B cell (primary cell): ENCODE data around the gene ATG4C. TPM values are rescaled to one million over a fixed set of nuclear protein-coding genes. Genes with fewer than 3 reads are reported as not detected.

ENCODE experiments used
- ATAC-seq: fragments of 200-7000 bp; cut with Tn5 transposase; one replicate; pipeline ENCODE4 v1.10.0; 2021; ENCODE audit warnings: low read depth, mild to moderate bottlenecking, moderate number of reproducible peaks, moderate library complexity
- CTCF ChIA-PET: fragments of 350-600 bp; sonication (Branson Sonifier 250); formaldehyde crosslinking; loops from one replicate; lab custom pipeline; 2021; ENCODE audit warnings: antibody characterized with exemption, inconsistent platforms; lab: Charles Lee
- POLR2A ChIA-PET: fragments of 350-600 bp; sonication (Branson Sonifier 250); formaldehyde crosslinking; loops from one replicate; lab custom pipeline; 2021; ENCODE audit warnings: antibody characterized with exemption; lab: Charles Lee
- DNase-seq: peaks from one replicate; pipeline ENCODE4 v3.0.0; 2013
- H2AFZ ChIP-seq: 2 replicates; pipeline ENCODE4 v1.6.1; 2012; ENCODE audit warnings: mild to moderate bottlenecking, low read depth, low read length; ENCODE audit not compliant: insufficient read depth, poor library complexity, severe bottlenecking
- H3K27ac ChIP-seq, 2 donors: 1 replicate in 1 of 2; 2 replicates in 1 of 2; pipeline ENCODE4 v1.5.1; 2012 to 2013; ENCODE audit warnings: low read length in 2 of 2, mild to moderate bottlenecking in 2 of 2, moderate library complexity in 1 of 2
- H3K27me3 ChIP-seq, 4 experiments: fragments of 200-600 bp in 1 of 4; sonication (generic) in 1 of 4; replicated peaks in 1 of 4; 1 replicate in 2 of 4; 2 replicates in 2 of 4; pipeline versions ENCODE4 v1.6.1 to v1.7.0; 2013 to 2016; ENCODE audit warnings: low read length in 3 of 4, mild to moderate bottlenecking in 2 of 4, mixed read lengths in 1 of 4, moderate library complexity in 1 of 4; ENCODE audit not compliant: insufficient read depth in 4 of 4, control insufficient read depth in 3 of 4; ENCODE audit errors: control extremely low read depth in 1 of 4
- H3K36me3 ChIP-seq, 2 experiments: replicated peaks in 1 of 2; 1 replicate in 1 of 2; 2 replicates in 1 of 2; pipeline versions ENCODE4 v1.6.1 to v1.7.1; 2013; ENCODE audit warnings: low read length in 1 of 2; ENCODE audit not compliant: insufficient read depth in 2 of 2, control insufficient read depth in 1 of 2; ENCODE audit errors: control extremely low read depth in 1 of 2, extremely low read depth in 1 of 2
- H3K4me1 ChIP-seq, 2 donors: fragments of 200-600 bp in 1 of 2; sonication (generic) in 1 of 2; 1 replicate in 1 of 2; 2 replicates in 1 of 2; pipeline versions ENCODE4 v1.5.1 to v1.6.1; 2013 to 2017; ENCODE audit warnings: low read length in 2 of 2; ENCODE audit not compliant: control insufficient read depth in 2 of 2, insufficient read depth in 2 of 2
- H3K4me2 ChIP-seq: replicated peaks from 2 replicates; pipeline ENCODE3; 2012; ENCODE audit warnings: mild to moderate bottlenecking, low read depth, low read length; ENCODE audit not compliant: poor library complexity, severe bottlenecking
- H3K4me3 ChIP-seq, 5 experiments: fragments of 200-600 bp in 1 of 5; sonication (generic) in 1 of 5; 1 replicate in 3 of 5; 2 replicates in 2 of 5; pipeline versions ENCODE4 v1.5.1 to v1.7.0; 2011 to 2016; ENCODE audit warnings: low read length in 4 of 5, mild to moderate bottlenecking in 4 of 5, low read depth in 2 of 5, control low read depth in 1 of 5, moderate library complexity in 1 of 5; ENCODE audit not compliant: insufficient read depth in 1 of 5; ENCODE audit errors: control extremely low read depth in 1 of 5, extremely low read depth in 1 of 5
- H3K79me2 ChIP-seq: fragments of 200-600 bp; sonication (generic); one replicate; pipeline ENCODE4 v1.6.0; 2016; ENCODE audit warnings: low read length; ENCODE audit not compliant: control insufficient read depth, insufficient read depth
- H3K9ac ChIP-seq: fragments of 200-600 bp; sonication (generic); 2 replicates; pipeline ENCODE4 v1.6.1; 2017; ENCODE audit warnings: mild to moderate bottlenecking, low read length, moderate library complexity
- H3K9me3 ChIP-seq, 3 donors: one replicate each; pipeline versions ENCODE4 v1.6.1 to v1.7.1; 2013; ENCODE audit warnings: low read length in 2 of 3; ENCODE audit not compliant: control insufficient read depth in 2 of 3, insufficient read depth in 1 of 3; ENCODE audit errors: control extremely low read depth in 1 of 3
- H4K20me1 ChIP-seq: 2 replicates; pipeline ENCODE4 v1.6.0; 2012; ENCODE audit warnings: mild to moderate bottlenecking, low read length; ENCODE audit not compliant: insufficient read depth, control insufficient read depth, poor library complexity, severe bottlenecking
- H3K27ac Mint-ChIP-seq: one replicate; pipeline ENCODE4 v1.8.0; 2021; ENCODE audit warnings: mixed read lengths
- H3K27me3 Mint-ChIP-seq: one replicate; pipeline ENCODE4 v1.8.0; 2021; ENCODE audit warnings: mixed read lengths
- H3K4me1 Mint-ChIP-seq: one replicate; pipeline ENCODE4 v1.8.0; 2021; ENCODE audit warnings: mixed read lengths
- H3K4me3 Mint-ChIP-seq: one replicate; pipeline ENCODE4 v1.8.0; 2021; ENCODE audit warnings: mixed read lengths
- H3K9me3 Mint-ChIP-seq: one replicate; pipeline ENCODE4 v1.8.0; 2022; ENCODE audit warnings: mixed read lengths; ENCODE audit not compliant: insufficient read depth
- EZH2 ChIP-seq: IDR thresholded peaks from 2 replicates; pipeline ENCODE4 v1.6.1; 2012; ENCODE audit warnings: borderline replicate concordance, low read depth, mild to moderate bottlenecking, moderate library complexity, low read length; ENCODE audit not compliant: insufficient read depth, poor library complexity, severe bottlenecking
- WGBS: methylation state at CpG from one replicate; pipeline ENCODE4 v1.1.5; 2013; ENCODE audit warnings: missing lambda C conversion rate; ENCODE audit not compliant: insufficient coverage; 5-methylcytosine and 5-hydroxymethylcytosine counted together
- intact Hi-C: fragments of 100-400 bp; cut with micrococcal nuclease; formaldehyde crosslinking; loops from one replicate; pipeline ENCODE4 v1.10.0; 2022
- polyA plus RNA-seq: library from polyadenylated mRNA; depleted of rRNA; stranded (reverse); fragments of >200 nt; gene quantifications from 2 replicates; pipeline ENCODE4 v1.2.3, GENCODE V29; 2012
- total RNA-seq, 2 donors: library from RNA; stranded (reverse); fragments of 120-200 nt in 1 of 2; gene quantifications; 1 replicate in 1 of 2; 2 replicates in 1 of 2; pipeline versions ENCODE4 v1.2.3 to v1.2.4, GENCODE V29; 2013 to 2022
- TF ChIP-seq, protein P1 (sequence below): fragments of 200-600 bp; IDR thresholded peaks from one replicate; pipeline ENCODE4 v1.8.0; 2022; ENCODE audit warnings: antibody characterized with exemption, mild to moderate bottlenecking

The ATG4C gene
- total and polyA plus RNA-seq, 2 donors (not counting 1 experiment from before 2014, with no cell fraction given) = 7.1 to 30.8 TPM

DNA sequence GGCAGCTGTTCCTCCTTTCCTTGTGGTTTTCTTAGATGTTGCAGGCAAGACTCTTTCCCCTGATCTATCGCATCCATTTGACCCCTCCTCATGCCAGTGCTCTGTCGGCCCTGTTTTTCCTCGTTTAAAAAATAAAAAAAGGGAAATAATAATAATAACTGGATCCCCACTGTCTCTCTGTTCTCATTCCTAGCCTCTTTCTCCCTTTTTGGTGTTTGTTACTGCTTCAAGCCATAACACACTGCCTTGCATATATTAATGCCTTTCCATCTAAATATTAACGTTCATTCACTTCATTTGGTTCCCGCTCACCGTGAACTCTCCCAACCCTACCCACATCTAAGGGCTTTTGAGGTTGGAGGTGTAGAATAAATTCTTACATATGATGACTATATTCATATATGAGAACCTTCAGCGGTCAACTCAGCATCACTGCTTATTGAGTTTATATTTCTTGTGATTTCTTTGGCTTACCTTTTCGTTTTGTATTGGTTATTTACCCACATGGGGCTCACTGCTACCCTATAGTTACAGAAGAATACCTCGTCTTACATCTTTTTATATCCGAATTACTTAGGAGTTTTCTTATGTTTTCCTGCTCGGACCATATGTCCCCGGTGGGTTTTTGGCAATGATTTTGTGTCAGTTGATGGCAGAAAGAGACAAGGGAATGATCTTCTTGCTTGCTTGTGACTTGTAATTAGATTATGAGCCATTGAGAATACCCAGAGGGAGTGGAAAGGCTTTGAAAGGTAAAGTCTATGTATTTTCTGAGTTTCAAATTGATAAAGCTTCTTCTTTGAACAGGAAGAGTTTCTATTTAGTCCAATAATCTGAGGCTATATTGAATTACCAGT lies 805 bp downstream of the ATG4C start:
- 38% methylated on average over 2 of the region's 12 CpGs for WGBS
- no peak for TF ChIP-seq EZH2
- TF ChIP-seq, protein P1, sequence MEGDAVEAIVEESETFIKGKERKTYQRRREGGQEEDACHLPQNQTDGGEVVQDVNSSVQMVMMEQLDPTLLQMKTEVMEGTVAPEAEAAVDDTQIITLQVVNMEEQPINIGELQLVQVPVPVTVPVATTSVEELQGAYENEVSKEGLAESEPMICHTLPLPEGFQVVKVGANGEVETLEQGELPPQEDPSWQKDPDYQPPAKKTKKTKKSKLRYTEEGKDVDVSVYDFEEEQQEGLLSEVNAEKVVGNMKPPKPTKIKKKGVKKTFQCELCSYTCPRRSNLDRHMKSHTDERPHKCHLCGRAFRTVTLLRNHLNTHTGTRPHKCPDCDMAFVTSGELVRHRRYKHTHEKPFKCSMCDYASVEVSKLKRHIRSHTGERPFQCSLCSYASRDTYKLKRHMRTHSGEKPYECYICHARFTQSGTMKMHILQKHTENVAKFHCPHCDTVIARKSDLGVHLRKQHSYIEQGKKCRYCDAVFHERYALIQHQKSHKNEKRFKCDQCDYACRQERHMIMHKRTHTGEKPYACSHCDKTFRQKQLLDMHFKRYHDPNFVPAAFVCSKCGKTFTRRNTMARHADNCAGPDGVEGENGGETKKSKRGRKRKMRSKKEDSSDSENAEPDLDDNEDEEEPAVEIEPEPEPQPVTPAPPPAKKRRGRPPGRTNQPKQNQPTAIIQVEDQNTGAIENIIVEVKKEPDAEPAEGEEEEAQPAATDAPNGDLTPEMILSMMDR = no peak
- CTCF ChIA-PET = interaction anchor here (0.9 to 1.9 kb wide), 4 partner anchors 11 to 57 kb away, joined by 4 to 8 read pairs (median 5); no protein-coding TSS in a partner anchor

GRCh38 chr1:62790716-62791115 lies 6.8 kb downstream of the ATG4C start:
- Histone ChIP-seq H3K4me2 (no peak overlapping the region), H3K4me3 (no peak overlapping the region), H3K9ac (no peak overlapping the region), H3K27ac (no peak overlapping the region), H3K9me3 (no peaks in the 10 kb centered on the region), H2AFZ (no peak overlapping the region), H4K20me1 (peaks cover 5% of the 10 kb centered on the region), H3K4me1 (peaks cover 25 to 47% of the 10 kb centered on the region in 2 donors), H3K27me3 (no peaks in the 10 kb centered on the region), H3K79me2 (peaks cover 79% of the 10 kb centered on the region), H3K36me3 (peaks cover 0 to 1% of the 10 kb centered on the region in 2 experiments)
- ATAC-seq (no peak), DNase-seq (no peak)
- intact Hi-C loops = no loop called here
- CTCF ChIA-PET = interaction anchor here (1.0 kb wide), 1 partner anchor 10 kb away, joined by 3 read pairs; no protein-coding TSS in a partner anchor
- TF ChIP-seq, protein P1 = no peak
- no peak for TF ChIP-seq EZH2
- H3K4me3 Mint-ChIP-seq = no peak overlapping the region
- no peaks in the 10 kb centered on the region for H3K27me3 Mint-ChIP-seq
- H3K9me3 Mint-ChIP-seq = no peaks in the 10 kb centered on the region
- peaks cover 56% of the 10 kb centered on the region for H3K4me1 Mint-ChIP-seq
- POLR2A ChIA-PET = no interaction called here
- H3K27ac Mint-ChIP-seq = no peak overlapping the region

More for the DNA sequence above, 805 bp downstream of the ATG4C start:
- peak overlapping the region; percentile 83 for H3K9ac ChIP-seq
- Mint-ChIP-seq H3K4me3 (no peak overlapping the region), H3K4me1 (peaks cover 22% of the 10 kb centered on the region), H3K27me3 (no peaks in the 10 kb centered on the region), H3K27ac (no peak overlapping the region), H3K9me3 (no peaks in the 10 kb centered on the region)
- no peaks in the 10 kb centered on the region for H3K9me3 ChIP-seq
- no peaks in the 10 kb centered on the region for H3K36me3 ChIP-seq
- no peak for DNase-seq
- H2AFZ ChIP-seq = peak overlapping the region; percentile 94
- peaks cover 59% of the 10 kb centered on the region for H3K79me2 ChIP-seq
- peak overlapping the region; percentile 86 to 88 for H3K27ac ChIP-seq
- peaks cover 5% of the 10 kb centered on the region for H4K20me1 ChIP-seq
- H3K4me3 ChIP-seq = peak overlapping the region; percentile 82 to 99 (median 91)
- H3K27me3 ChIP-seq = no peaks in the 10 kb centered on the region
- ATAC-seq = peak; percentile 5
- intact Hi-C loops = loop anchor here (1.0 to 5.0 kb wide), 10 partner anchors 10 to 1707 kb away; partner anchors contain the start of genes ALG6, DOCK7, EFCAB7 and ITGB3BP
- POLR2A ChIA-PET = interaction anchor here (0.8 to 1.3 kb wide), 3 partner anchors 16 to 55 kb away, joined by 3 to 4 read pairs (median 3); no protein-coding TSS in a partner anchor
- peaks cover 7 to 25% of the 10 kb centered on the region in 2 donors for H3K4me1 ChIP-seq
- H3K4me2 ChIP-seq = peak overlapping the region; percentile 73
